Measurements from ENCODE around the gene GJC2.

The GJC2 gene

GRCh38 chr1:228145463-228146416 is 4.0 kb upstream of the GJC2 start:
- DNase-seq (ENCODE audit: low spot score), result peak; percentile 7

- DNase-seq (ENCODE audit: low spot score), result peak; percentile 5
Observed at GRCh38 chr1:228146417-228147150, 3.1 kb upstream of the GJC2 start.

- peak; percentile 8 for DNase-seq (ENCODE audit: low spot score)
Observed at GRCh38 chr1:228147151-228147693, 2.5 kb upstream of the GJC2 start.

- DNase-seq (ENCODE audit: low spot score), result peak; percentile 16
Observed at GRCh38 chr1:228147768-228148167, 2.0 kb upstream of the GJC2 start.

- peak; percentile 12 for DNase-seq (ENCODE audit: low spot score)
Observed at GRCh38 chr1:228148196-228148861, 1.4 kb upstream of the GJC2 start.

- no peak for DNase-seq (ENCODE audit: low spot score)
Observed at GRCh38 chr1:228148935-228149405, 760 bp upstream of the GJC2 start.

- no peak for DNase-seq (ENCODE audit: low spot score)
Observed at GRCh38 chr1:228150120-228150460, 360 bp downstream of the GJC2 start.

- no peak for DNase-seq (ENCODE audit: low spot score)
Observed at GRCh38 chr1:228150461-228151179, 890 bp downstream of the GJC2 start.

- DNase-seq (ENCODE audit: low spot score), result no peak
Observed at GRCh38 chr1:228151180-228151925, 1.6 kb downstream of the GJC2 start.

GRCh38 chr1:228152097-228152917 is 2.6 kb downstream of the GJC2 start:
- DNase-seq (ENCODE audit: low spot score), result no peak

- no peak for DNase-seq (ENCODE audit: low spot score)
Observed at GRCh38 chr1:228152918-228153258, 3.2 kb downstream of the GJC2 start.

- no peak for DNase-seq (ENCODE audit: low spot score)
Observed at GRCh38 chr1:228154021-228154669, 4.4 kb downstream of the GJC2 start.

GRCh38 chr1:228154670-228155571 is 5.2 kb downstream of the GJC2 start:
- no peak for DNase-seq (ENCODE audit: low spot score)

GRCh38 chr1:228155596-228156514 is 6.1 kb downstream of the GJC2 start:
- DNase-seq (ENCODE audit: low spot score), result no peak

GRCh38 chr1:228156515-228156881 is 6.8 kb downstream of the GJC2 start:
- no peak for DNase-seq (ENCODE audit: low spot score)

- DNase-seq (ENCODE audit: low spot score), result no peak
Observed at GRCh38 chr1:228156941-228157728, 7.4 kb downstream of the GJC2 start.

GRCh38 chr1:228157729-228158126 is 8.0 kb downstream of the GJC2 start:
- DNase-seq (ENCODE audit: low spot score), result no peak

Data from HuH-7 (cell line).